ENCODE measurements around the gene TFPT.

- no peak for TF ChIP-seq CTCF (IDR thresholded peaks at IDR 0.05 in 4 of 5, conservative IDR thresholded peaks at IDR 0.05 in 1 of 5)
- TF ChIP-seq POLR2A (IDR thresholded peaks at IDR 0.05) = no peak
Observed at GRCh38 chr19:54136086-54136863, 20.8 kb upstream of the TFPT start.

Data from gastrocnemius medialis (tissue), 4 donors.